ENCODE results near the gene SS18L1. TPM values are rescaled to one million over a fixed set of nuclear protein-coding genes. Genes with fewer than 3 reads are reported as not detected.

Gene SS18L1
- total RNA-seq, 1 experiment from 2014 or later, result 28.1 TPM

- H3K9me2 ChIP-seq (ENCODE audit: insufficient read depth), result no peaks in the 10 kb centered on the region
- POLR2A ChIA-PET, result no interaction called here
These were observed 66.4 kb downstream of the SS18L1 start for GRCh38 chr20:62209850-62210495.

More at GRCh38 chr20:62209850-62210495, 66.4 kb downstream of the SS18L1 start:
- Histone ChIP-seq H2AFZ (ENCODE audit: low read depth, low read length, poor library complexity, severe bottlenecking) (no peak overlapping the region), H3K4me3 (replicated peaks in 1 of 2; ENCODE audit: low read depth in 1 of 2, low read length in 2 of 2) (no peak overlapping the region), H3K27ac (ENCODE audit: low read depth, low read length) (no peak overlapping the region), H3K9me3 (ENCODE audit: control insufficient read depth in 1 of 2, insufficient read depth in 1 of 2, low read depth in 1 of 2, low read length in 2 of 2) (no peaks in the 10 kb centered on the region), H4K20me1 (ENCODE audit: insufficient read depth) (no peaks in the 10 kb centered on the region), H3K27me3 (ENCODE audit: insufficient read depth, low read length) (peaks cover 11% of the 10 kb centered on the region; the same call in 1 of the 2 replicates), H3K4me1 (ENCODE audit: control insufficient read depth in 1 of 2, insufficient read depth in 2 of 2, low read length in 2 of 2) (peaks cover 0 to 5% of the 10 kb centered on the region in 2 experiments; a peak in 1 of 4 replicates), H3K4me2 (ENCODE audit: low read length) (no peak overlapping the region), H3K36me3 (ENCODE audit: control insufficient read depth in 1 of 2, insufficient read depth in 2 of 2, low read length in 2 of 2) (peaks cover 0 to 3% of the 10 kb centered on the region in 2 experiments; a peak in 1 of 4 replicates), H3K9ac (ENCODE audit: low read length) (no peak overlapping the region), H3K79me2 (ENCODE audit: insufficient read depth, low read length) (no peaks in the 10 kb centered on the region)
- ATAC-seq (no peak), DNase-seq (ENCODE audit: low read depth, low spot score) (no peak)
- ChIA-PET CTCF (no interaction called here), RAD21 (ENCODE audit: low non-redundant PET in 1 of 2, low total read pairs in 2 of 2, uncharacterized antibody in 2 of 2, unreplicated experiment in 2 of 2) (no interaction called here)
- BruUV-seq (replicated peaks), result no TSS peak
- no peak for TF ChIP-seq POLR2AphosphoS5 (IDR thresholded peaks at IDR 0.05; ENCODE audit: low read depth, low read length)
- TF ChIP-seq ELF1 (IDR thresholded peaks at IDR 0.05; ENCODE audit: borderline replicate concordance, low read depth), result no peak
- TF ChIP-seq CTCF (IDR thresholded peaks at IDR 0.05 in 2 of 3, conservative IDR thresholded peaks at IDR 0.05 in 1 of 3; ENCODE audit: borderline replicate concordance in 1 of 3, insufficient read depth in 1 of 3, low read depth in 2 of 3, low read length in 2 of 3), result no peak; a peak in 1 of 6 replicates
- TF ChIP-seq FOSL1 (IDR thresholded peaks at IDR 0.05; ENCODE audit: low read depth), result no peak
- TF ChIP-seq ZBTB33 (IDR thresholded peaks at IDR 0.05; ENCODE audit: extremely low read depth, insufficient replicate concordance, low read length), result no peak
- no peak for TF ChIP-seq EGR1 (IDR thresholded peaks at IDR 0.05; ENCODE audit: low read depth)
- intact Hi-C loops (cut with micrococcal nuclease), result no loop called here

Measured in HCT116 (cell line).